ENCODE results near the gene CHP2. TPM values are rescaled to one million over a fixed set of nuclear protein-coding genes. Genes with fewer than 3 reads are reported as not detected.
"Not testable (repeated sequence)": the region's sequence is repeated elsewhere in the genome, so short reads cannot be mapped to it uniquely, and the experiment has no call there.

The CHP2 gene
- total RNA-seq, 1 donor from 2014 or later: not detected

DNA sequence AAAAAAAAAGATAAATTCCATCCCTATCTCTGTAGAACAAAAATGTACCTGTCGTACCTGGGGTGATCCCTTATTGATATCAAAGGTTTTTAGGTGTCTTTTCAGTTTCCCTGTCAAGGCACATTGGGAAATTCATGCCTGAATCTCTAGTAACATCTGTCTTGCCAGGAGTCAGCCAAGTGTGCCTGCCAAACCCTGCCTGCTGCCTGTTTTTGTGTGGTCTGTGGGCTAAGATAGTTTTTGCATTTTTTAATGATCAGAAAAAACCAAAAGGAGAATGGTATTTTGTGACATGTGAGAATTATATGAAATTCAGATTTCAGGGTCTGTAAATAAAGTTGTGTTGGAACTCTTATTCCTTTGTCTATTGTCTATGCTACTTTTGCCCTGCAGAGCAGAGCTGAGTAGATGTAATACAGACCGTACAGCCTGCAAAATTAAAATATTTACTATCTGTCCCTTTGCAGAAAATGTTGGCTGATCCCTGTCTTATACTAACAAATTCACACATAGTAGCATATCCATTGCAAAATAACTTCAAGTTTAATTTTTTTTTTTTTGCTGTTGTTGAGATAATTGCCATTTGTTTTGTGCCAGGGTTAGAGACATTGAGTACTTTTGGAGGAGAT, 13.0 kb upstream of the CHP2 start:
- intact Hi-C loops (cut with DNase I): loop anchor here (5.0 kb wide), 1 partner anchor 271 kb away; no protein-coding TSS in a partner anchor
- ATAC-seq: no peak
- DNase-seq (ENCODE audit: missing footprints): no peak

DNA sequence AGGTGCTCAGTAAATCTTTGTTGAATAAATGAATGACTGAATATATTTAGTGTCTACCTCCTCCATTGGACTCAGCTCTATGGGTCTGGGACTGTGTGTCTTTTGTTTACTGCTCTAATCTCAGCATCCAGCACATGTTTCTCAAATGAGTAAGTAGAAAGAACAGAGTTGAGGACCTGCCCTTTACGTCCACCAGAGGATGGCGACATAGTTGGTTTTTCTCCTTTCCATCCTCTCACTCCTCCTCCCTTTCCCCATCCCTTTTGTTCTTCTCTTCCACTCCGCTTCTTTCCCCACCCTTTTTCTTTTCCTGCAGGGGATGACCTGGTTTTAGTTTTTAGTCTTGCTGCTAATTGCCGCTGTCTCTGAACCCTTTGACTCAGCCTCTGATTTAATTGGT, 12.1 kb upstream of the CHP2 start:
- intact Hi-C loops (cut with DNase I): loop anchor here (5.0 kb wide), 1 partner anchor 270 kb away; no protein-coding TSS in a partner anchor
- DNase-seq (ENCODE audit: missing footprints): no peak
- ATAC-seq: no peak

DNA sequence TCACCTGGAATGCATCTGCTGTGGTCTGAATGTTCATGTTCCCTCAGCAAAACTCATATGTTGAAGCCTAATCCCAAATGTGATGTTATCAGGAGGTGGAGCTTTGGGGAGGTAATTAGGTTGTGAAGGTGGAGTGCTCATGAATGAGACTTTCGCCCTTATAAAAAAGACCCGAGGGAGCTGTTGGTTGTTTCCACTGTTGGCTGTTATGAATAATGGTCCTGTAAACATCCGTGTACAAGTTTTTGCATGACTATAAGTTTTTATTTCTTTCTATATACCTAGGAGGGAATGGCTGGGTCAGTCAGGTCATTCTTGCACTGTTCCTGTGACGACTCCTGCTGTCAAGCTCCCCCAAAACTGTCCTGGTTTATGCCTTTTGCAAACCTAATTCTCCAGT, 9.6 kb upstream of the CHP2 start:
- ATAC-seq (no peak), DNase-seq (ENCODE audit: missing footprints) (no peak)
- intact Hi-C loops (cut with DNase I): no loop called here

DNA sequence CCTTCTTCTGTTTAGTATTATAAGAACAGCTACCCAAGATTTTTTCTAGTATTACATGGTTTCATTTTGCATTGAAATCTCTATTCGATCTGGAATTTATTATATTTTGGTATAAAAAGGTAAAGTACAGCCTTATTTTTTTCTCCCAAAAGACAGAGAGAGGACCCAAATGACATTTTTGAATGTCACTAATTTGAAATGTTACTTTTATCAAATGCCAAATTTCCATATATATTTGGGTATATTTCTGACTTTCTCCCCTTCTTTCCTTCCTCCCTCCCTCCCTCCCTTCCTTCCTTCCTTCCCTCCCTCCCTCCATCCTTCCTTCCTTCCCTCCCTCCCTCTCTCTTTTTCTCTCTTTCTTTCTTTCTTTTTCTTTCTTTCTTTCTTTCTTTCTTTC, 6.2 kb upstream of the CHP2 start:
- ATAC-seq: no peak
- DNase-seq (ENCODE audit: missing footprints): no peak
- intact Hi-C loops (cut with DNase I): no loop called here

DNA sequence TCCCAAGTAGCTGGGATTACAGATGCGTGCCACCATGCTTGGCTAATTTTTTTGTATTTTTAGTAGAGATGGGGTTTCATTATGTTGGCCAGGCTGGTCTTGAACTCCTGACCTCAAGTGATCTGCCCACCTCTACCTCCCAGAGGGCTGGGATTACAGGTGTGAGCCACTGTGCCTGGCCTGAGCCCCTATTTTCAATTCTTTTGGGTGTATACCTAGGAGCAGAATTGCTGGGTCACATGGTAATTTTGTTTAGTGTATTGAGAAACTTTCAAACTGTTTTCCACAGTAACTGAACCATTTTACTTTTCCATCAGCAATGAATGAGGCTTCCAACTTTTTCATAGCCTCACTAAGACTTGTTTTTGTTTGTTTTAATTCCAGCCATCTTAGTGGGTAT, 3.8 kb upstream of the CHP2 start:
- ATAC-seq; intact Hi-C loops (cut with DNase I); DNase-seq (ENCODE audit: missing footprints): not testable (repeated sequence)

DNA sequence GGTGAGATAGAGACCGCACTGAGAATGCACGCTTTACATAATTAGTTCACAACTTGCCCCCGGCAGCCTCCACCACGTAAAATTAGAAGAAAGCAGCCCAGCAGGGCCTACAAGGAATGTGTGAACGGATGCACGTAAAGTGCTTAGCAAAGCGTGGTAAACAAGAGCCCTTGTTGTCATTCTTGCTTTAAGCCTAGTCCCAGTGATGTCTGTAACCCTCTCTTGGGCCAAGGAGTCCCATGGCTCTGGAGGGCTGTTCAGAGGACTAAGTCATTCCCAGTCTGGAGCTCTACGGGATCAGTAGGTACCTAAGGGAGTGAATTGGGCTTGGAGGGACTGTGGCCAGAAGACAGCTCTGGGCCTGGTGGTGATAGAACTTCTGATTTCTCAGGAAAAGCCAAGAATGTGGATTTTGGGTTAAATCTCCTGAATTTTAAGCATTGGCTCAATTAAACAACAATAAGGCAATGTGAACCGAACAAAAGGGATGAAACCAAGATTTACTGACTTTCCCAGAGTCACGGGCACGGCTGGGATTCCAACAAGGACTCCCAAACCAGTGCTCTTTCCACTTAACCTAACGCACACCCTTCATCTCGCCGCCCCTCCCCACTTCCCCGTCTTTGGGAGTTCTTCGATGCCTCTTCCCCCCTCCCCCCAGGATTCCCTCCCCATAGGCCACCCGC, 775 bp upstream of the CHP2 start:
- no peak for DNase-seq (ENCODE audit: missing footprints)
- intact Hi-C loops (cut with DNase I): no loop called here
- no peak for ATAC-seq

DNA sequence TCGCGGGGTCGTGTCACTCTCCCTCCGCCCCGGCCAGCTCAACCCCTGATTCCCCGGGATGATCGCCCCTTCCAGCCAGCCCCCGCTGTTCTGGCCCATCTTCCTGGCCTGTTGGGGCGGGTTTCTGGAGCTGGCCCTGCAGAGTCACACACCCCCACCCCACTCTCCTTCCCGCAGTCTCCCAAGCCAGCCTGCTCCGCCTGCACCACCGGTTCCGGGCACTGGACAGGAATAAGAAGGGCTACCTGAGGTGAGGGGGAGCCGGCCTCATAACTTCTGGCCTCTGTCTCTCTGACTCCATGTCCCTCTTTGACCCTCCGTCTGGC, 621 bp downstream of the CHP2 start:
- no peak for DNase-seq (ENCODE audit: missing footprints)
- intact Hi-C loops (cut with DNase I): no loop called here
- ATAC-seq: no peak

DNA sequence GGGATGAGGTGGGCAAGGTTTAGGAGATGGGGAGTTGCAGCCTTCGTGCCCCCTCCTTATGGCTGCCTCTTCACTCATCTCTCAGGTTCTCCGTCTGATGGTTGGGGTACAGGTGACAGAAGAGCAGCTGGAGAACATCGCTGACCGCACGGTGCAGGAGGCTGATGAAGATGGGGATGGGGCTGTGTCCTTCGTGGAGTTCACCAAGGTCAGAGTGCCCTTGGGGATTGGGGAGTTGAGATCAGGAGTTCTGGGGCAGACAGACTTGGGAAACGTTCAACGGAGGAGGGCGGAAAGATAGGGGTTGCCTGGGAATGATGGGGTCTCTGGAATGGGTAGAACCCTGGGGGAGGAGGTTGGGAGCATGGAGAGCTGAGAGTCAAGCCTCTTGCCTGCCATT, 2.3 kb downstream of the CHP2 start:
- ATAC-seq (no peak), DNase-seq (ENCODE audit: missing footprints) (no peak)
- intact Hi-C loops (cut with DNase I): no loop called here

DNA sequence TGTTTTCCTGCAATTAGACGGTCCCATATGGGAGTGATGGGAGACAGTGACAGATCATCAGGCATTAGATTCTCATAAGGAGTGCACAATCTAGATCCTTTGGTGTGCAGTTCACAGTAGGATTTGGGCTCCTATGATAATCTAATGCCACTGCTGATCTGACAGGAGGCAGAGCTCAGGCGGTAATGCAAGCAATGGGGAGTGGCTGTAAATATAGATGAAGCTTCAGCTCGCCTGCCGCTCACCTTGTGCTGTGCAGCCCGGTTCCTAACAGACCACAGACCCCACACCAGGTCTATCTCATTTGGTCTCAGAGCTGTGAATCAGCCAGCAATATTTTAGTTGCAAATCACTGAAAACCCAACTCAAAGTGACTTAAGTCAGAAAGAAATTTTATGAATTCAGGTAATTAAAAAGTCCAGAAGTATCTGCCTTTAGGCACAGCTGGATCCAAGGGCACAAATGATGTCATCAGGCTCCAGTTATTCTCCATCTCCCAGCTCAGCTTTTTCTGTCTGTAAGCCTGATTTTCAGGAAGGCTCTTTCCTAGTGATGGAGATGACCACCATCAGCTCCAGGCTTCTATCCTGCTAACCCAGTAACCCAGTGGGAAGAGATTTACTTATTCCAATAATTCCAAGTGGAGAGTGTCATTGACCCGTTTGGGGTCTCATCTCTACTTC, 3.3 kb downstream of the CHP2 start:
- intact Hi-C loops (cut with DNase I): no loop called here
- no peak for ATAC-seq
- no peak for DNase-seq (ENCODE audit: missing footprints)

DNA sequence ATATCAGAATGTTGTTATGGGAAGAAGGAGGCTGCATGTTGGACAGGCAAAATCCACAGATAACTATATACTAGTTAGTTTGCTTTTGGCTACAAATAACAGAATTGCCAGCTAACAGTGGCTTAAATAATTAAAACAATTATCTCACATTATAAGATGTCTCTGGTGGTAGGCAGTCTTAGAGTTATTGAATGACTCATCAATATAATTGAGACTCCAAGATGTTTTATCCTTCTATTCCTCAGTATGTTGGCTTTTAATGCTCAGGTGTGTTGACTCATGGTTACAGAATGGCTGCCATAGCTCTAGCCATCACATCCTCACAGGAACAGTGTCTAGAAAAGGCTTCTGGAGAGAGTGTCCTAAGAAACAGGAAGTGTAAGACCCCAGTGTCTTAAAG, 11.1 kb downstream of the CHP2 start:
- ATAC-seq (no peak), DNase-seq (ENCODE audit: missing footprints) (no peak)
- intact Hi-C loops (cut with DNase I): no loop called here

DNA sequence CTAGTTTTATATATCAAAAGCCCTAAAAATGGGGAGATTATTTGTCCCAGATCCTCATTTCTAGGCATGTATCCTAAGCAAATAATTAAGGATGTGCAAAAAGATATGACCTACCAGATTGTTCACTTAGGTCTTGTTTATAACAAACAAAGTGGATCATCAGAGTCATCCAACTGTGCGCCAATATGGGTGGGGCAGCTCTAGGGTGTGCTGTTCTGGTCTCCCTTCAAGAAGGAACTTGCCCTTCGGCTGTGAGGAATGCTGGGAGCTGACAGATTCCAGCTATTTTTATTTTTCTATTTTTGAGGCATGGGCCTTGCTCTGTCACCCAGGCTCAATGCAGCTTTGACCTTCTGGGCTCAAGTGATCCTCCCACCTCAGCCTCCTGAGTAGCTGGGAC, 13.8 kb downstream of the CHP2 start:
- intact Hi-C loops (cut with DNase I): no loop called here
- ATAC-seq: no peak
- DNase-seq (ENCODE audit: missing footprints): no peak

DNA sequence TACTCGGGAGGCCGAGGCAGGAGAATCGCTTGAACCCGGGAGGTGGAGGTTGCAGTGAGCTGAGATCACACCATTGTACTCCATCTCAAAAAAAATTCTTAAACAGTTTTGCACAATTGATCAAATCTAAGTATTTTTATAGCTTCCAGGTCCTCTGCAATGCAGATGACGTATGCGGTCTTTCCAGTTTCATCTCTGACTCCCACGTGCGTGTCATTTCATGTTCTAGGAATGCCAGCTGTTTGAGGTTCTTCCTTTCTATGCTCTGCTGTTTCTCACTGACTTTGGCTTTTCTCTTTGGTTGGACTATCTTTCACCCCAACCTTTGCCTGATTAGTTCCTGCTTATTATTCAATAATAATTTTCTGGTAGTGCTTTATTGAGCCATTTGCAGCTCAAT, 16.2 kb downstream of the CHP2 start:
- DNase-seq (ENCODE audit: missing footprints) (no peak), ATAC-seq (no peak)
- intact Hi-C loops (cut with DNase I): no loop called here

DNA sequence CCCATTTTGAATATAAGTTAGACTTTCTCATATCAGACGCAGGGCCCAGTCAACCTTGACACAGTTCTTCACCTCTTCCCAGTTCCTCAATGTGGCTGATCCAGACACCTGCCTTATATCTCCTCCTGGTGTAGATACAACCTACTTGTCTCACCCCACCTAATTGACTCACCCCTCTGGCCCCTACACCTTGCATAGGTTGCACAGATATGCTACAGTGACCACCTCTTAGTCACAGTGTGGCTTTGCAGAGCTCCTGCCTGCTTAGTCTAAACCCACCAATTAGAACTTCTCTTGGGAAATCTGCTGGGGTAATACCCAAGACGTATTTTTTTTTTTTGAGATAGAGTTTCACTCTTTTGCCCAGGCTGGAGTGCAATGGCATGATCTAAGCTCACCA, 16.8 kb downstream of the CHP2 start:
- no peak for DNase-seq (ENCODE audit: missing footprints)
- intact Hi-C loops (cut with DNase I): no loop called here
- no peak for ATAC-seq

DNA sequence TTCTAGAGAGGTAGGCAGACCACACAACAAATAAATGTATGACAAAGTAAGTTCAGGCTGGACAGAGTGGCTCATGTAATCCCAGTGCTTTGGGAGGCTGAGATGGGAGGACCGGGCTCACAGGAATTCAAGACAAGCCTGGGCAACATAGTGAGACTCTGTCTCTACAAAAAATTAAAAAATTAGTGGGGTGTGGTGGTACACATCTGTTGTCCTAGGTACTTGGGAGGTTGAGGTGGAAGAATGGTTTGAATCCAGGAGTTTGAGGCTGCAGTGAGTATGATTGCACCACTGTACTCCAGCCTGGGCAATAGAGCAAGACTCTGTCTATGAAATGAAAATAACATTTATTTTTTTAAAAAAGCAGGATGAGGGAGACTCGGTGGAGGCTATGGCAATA, 18.5 kb downstream of the CHP2 start:
- DNase-seq (ENCODE audit: missing footprints) (no peak), ATAC-seq (no peak)
- intact Hi-C loops (cut with DNase I): no loop called here

DNA sequence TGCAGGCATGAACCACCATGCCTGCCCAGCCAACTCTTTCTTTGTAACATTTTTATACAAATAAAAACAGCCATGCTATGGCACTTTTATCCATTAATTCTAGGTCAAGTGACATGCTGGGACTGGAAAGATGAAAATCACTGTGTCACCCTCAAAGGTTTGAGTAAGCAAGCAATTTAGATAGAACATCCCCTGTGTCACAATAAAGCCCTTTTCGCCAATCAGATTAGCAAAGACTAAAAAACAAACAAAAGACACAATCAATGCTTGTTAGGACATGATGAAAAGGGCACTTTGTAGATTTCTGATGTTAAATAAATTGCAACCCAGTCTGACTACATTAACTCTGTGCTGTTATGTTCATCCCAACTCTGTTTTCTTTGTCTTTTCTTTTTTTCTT, 26.4 kb downstream of the CHP2 start:
- no peak for ATAC-seq
- intact Hi-C loops (cut with DNase I): no loop called here

DNA sequence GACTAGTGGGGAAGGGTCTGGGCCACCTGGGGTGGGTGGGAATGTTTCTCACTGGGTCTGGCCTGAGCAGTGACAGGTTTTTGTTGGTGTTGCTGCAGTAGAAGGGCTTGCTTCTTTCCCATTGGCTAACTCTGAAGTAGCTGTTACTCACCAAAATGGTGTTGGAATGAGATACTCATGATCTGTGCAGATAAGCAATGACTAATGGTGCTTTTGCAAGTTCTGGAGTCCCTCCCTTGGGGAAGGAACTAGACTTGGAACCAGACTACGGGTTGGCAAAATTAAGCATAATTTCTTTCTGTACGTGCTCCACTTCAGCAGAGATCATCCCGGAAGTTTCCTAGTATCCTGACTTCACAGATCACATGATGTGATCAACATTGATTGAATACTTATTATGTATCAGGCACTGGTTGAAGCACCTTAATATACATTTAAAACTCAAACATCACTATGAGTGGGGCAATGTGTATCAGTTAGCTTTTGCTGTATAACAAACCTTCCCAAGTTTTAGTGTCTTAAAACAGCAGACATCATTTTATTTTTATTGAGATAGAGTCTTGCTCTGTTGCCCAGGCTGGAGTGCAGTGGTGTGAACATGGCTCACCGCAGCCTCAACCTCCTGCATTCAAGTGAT, 30.1 kb downstream of the CHP2 start:
- ATAC-seq (no peak), DNase-seq (ENCODE audit: missing footprints) (no peak)
- intact Hi-C loops (cut with DNase I): no loop called here

More for the DNA sequence above, 26.4 kb downstream of the CHP2 start:
- DNase-seq (ENCODE audit: missing footprints): no peak

DNA sequence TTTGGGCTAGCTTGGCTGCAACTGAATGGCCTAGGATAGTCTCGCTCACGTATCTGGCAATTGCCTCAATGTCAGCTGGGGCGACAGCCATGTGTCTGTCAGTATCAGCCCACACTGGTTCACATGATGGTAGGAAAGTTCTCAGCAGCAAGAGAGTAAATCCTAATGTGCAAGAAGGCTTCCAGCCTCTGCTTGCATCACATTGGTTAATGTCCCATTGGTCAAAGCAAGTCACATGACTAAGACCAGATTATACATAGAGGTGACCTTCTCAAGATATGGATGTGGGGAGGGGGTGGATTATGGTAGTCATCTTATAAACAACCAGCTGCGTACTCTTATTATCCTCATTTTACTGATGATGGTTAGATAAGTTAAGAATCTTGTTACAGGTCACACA, 31.0 kb downstream of the CHP2 start:
- ATAC-seq (no peak), DNase-seq (ENCODE audit: missing footprints) (no peak)
- intact Hi-C loops (cut with DNase I): no loop called here

DNA sequence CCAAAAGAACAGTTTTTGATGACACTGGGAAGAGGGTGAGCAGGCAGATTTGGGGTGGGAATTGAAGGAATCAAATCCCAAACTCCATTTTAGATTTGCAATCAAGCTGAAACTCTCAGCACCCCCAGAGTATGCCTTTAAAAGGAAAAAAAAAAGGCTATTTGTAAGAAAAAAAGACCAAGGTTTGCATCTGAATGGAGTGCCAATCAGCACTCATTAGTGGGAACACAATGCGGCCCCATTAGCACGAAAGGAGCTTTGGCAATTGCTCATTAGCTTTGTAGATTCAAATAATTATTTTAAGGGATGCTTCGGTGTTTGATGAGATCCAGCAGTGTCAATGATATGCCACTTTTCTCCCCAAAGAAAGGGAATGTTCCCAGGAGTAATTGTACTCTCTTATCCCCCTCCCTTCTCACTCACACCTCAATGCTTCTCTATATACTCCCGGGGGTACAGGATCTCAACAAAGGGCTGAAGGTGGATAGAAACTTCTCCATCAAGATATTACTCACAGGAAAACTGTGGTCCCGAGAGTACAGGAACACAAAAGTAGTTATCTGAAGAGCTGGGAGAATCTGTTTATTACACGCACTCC, 32.2 kb downstream of the CHP2 start:
- no peak for ATAC-seq
- no peak for DNase-seq (ENCODE audit: missing footprints)
- intact Hi-C loops (cut with DNase I): no loop called here

DNA sequence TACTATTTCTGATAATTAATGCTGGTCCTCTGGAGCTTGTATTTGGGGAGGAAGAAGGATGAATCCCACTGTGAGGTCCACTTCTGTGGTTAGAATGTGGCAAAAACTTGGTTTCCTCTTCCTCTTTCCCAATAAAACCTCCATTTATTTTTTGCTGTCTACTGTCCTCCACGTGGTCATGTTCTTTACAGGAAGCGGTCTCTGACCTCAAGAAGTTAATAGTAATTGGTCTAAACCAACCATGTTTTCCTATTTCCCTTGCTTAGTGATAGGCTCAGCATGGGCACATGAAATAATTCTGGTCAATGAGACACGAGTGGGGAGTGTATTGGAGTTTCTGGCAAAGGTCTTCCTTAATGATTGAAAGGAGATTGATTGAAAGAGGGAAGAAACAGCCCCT, 33.9 kb downstream of the CHP2 start:
- DNase-seq (ENCODE audit: missing footprints): no peak
- ATAC-seq: no peak
- intact Hi-C loops (cut with DNase I): no loop called here

DNA sequence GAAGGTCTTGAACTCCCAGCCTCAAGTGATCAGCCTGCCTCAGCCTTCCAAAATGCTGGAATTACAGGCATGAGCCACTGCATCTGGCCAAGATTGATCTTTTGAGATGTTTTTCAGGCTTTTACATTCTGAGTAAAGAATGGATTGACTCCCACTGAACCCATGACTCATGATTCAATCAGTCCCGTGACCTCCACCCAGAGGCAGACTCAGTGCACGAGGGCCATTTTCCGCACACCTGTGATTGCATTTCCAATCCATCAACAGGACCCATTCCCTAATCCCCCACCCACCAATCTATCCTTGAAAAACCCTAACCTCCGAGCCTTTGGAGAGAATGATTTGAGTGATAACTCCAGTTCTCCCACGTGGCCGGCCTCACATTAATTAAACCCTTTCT, 40.6 kb downstream of the CHP2 start:
- DNase-seq (ENCODE audit: missing footprints) (no peak), ATAC-seq (no peak)
- intact Hi-C loops (cut with DNase I): loop anchor here (10.0 kb wide), 1 partner anchor 219 kb away; no protein-coding TSS in a partner anchor

All from Right ventricle myocardium inferior (tissue), 1 donor.